ENCODE measurements around the gene OSMR.

- TF ChIP-seq CTCF (tag by site-specific recombination; IDR thresholded peaks at IDR 0.05) (no peak), ZBTB7A (tag by site-specific recombination; IDR thresholded peaks at IDR 0.05; ENCODE audit: low read depth) (no peak), ZNF529 (tag by site-specific recombination; IDR thresholded peaks at IDR 0.05; ENCODE audit: insufficient replicate concordance) (no peak), ZNF785 (tag by site-specific recombination; IDR thresholded peaks at IDR 0.05) (no peak), ZNF501 (tag by site-specific recombination; IDR thresholded peaks at IDR 0.05) (no peak), ZNF654 (tag by site-specific recombination; IDR thresholded peaks at IDR 0.05; ENCODE audit: low read depth) (no peak), ZNF302 (tag by site-specific recombination; IDR thresholded peaks at IDR 0.05; ENCODE audit: low read depth) (no peak)
These were observed 22.3 kb upstream of the OSMR start for GRCh38 chr5:38823503-38823902.

All from HEK293 (cell line).